Thymus (tissue), 11 donors: ENCODE data around the gene BFSP2. TPM values are rescaled to one million over a fixed set of nuclear protein-coding genes. Genes with fewer than 3 reads are reported as not detected.
A peak's percentile ranks its signal among the peaks of the same experiment; 100 is the strongest.

Experiments used
- DNase-seq, 9 donors: peaks; one replicate each; pipeline ENCODE4 v3.0.0-alpha.2; 2013; ENCODE audit warnings: low spot score in 9 of 9, low read depth in 6 of 9, missing footprints in 1 of 9
- H3K27ac ChIP-seq, 2 donors: one replicate each; pipeline ENCODE4 v1.5.1; 2013; ENCODE audit warnings: control low read depth in 1 of 2, low read depth in 1 of 2, low read length in 1 of 2, mild to moderate bottlenecking in 1 of 2, moderate library complexity in 1 of 2
- H3K27me3 ChIP-seq, 2 donors: one replicate each; pipeline ENCODE4 v1.5.1; 2013; ENCODE audit warnings: low read length in 1 of 2; ENCODE audit not compliant: control insufficient read depth in 2 of 2, insufficient read depth in 1 of 2
- H3K36me3 ChIP-seq, 2 donors: one replicate each; pipeline ENCODE4 v1.5.1; 2013; ENCODE audit warnings: low read length in 1 of 2, mild to moderate bottlenecking in 1 of 2, moderate library complexity in 1 of 2; ENCODE audit not compliant: control insufficient read depth in 2 of 2, insufficient read depth in 2 of 2
- H3K4me1 ChIP-seq, 2 donors: one replicate each; pipeline ENCODE4 v1.5.1; 2013; ENCODE audit warnings: low read length in 2 of 2; ENCODE audit not compliant: control insufficient read depth in 2 of 2, insufficient read depth in 2 of 2
- H3K4me3 ChIP-seq, 2 donors: one replicate each; pipeline ENCODE4 v1.5.1; 2013; ENCODE audit warnings: low read length in 2 of 2, control low read depth in 1 of 2, mild to moderate bottlenecking in 1 of 2
- H3K9me3 ChIP-seq, 2 donors: one replicate each; pipeline ENCODE4 v1.5.1; 2013; ENCODE audit warnings: low read length in 1 of 2, mild to moderate bottlenecking in 1 of 2; ENCODE audit not compliant: control insufficient read depth in 2 of 2, insufficient read depth in 1 of 2
- WGBS: extraction: QIAGEN DNeasy Blood & Tissue Kit; methylation state at CpG from one replicate; pipeline ENCODE4 v1.1.7; 2013; 5-methylcytosine and 5-hydroxymethylcytosine counted together
- polyA plus RNA-seq: library from polyadenylated mRNA; stranded (reverse); fragments of 200-250 nt; gene quantifications from one replicate; pipeline ENCODE4 v1.2.3, GENCODE V29; 2013
- total RNA-seq: library from RNA; stranded (reverse); fragments of 120-200 nt; gene quantifications from one replicate; pipeline ENCODE4 v1.2.4, GENCODE V29; 2013
- donor health status: healthy.

Gene BFSP2
- total and polyA plus RNA-seq, 2 donors = 3.6 to 3.8 TPM

GRCh38 chr3:133367956-133368355 lies 31.9 kb upstream of the BFSP2 start:
- no peak overlapping the region for H3K4me3 ChIP-seq
- DNase-seq = no peak
- H3K4me1 ChIP-seq = no peaks in the 10 kb centered on the region
- no peak overlapping the region for H3K27ac ChIP-seq
- H3K27me3 ChIP-seq = no peaks in the 10 kb centered on the region
- H3K9me3 ChIP-seq = no peaks in the 10 kb centered on the region
- no peaks in the 10 kb centered on the region for H3K36me3 ChIP-seq
- 86% methylated on average over 1 of the region's 1 CpG for WGBS

GRCh38 chr3:133368371-133369067 lies 31.3 kb upstream of the BFSP2 start:
- Histone ChIP-seq H3K9me3 (no peaks in the 10 kb centered on the region), H3K27ac (no peak overlapping the region), H3K27me3 (no peaks in the 10 kb centered on the region), H3K4me1 (no peaks in the 10 kb centered on the region), H3K36me3 (no peaks in the 10 kb centered on the region), H3K4me3 (no peak overlapping the region)
- 63% methylated on average over 4 of the region's 4 CpGs for WGBS
- no peak for DNase-seq

- H3K36me3 ChIP-seq = no peaks in the 10 kb centered on the region
- H3K4me3 ChIP-seq = no peak overlapping the region
- no peaks in the 10 kb centered on the region for H3K27me3 ChIP-seq
- 96% methylated on average over 9 of the region's 9 CpGs for WGBS
- DNase-seq = no peak
- no peaks in the 10 kb centered on the region for H3K4me1 ChIP-seq
- no peak overlapping the region for H3K27ac ChIP-seq
- H3K9me3 ChIP-seq = no peaks in the 10 kb centered on the region
Observed at GRCh38 chr3:133369068-133369440, 30.8 kb upstream of the BFSP2 start.

DNA sequence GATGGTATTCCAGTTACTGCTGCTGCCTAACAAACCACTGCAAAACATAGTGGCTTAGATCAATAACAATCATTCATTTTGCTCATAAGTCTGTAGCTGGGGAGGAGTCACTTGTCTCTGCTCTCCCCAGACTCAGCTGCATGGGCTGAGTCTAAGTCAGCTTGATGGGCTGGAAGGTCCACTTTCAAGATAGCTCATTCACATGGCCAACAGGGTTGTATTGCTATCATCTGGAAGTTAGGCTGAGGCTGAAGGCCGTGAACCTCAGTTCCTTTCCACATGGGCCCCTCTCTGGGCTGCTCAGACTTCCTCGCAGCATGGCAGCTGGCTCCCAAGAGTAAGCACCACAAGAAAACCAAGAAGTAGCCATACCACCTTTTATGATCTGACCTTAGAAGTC lies 28.7 kb upstream of the BFSP2 start:
- DNase-seq = no peak
- Histone ChIP-seq H3K9me3 (no peaks in the 10 kb centered on the region), H3K36me3 (no peaks in the 10 kb centered on the region), H3K27me3 (no peaks in the 10 kb centered on the region), H3K4me1 (no peaks in the 10 kb centered on the region), H3K27ac (no peak overlapping the region), H3K4me3 (no peak overlapping the region)
- 96% methylated on average over 2 of the region's 2 CpGs for WGBS

GRCh38 chr3:133371676-133372075 lies 28.2 kb upstream of the BFSP2 start:
- Histone ChIP-seq H3K36me3 (no peaks in the 10 kb centered on the region), H3K4me3 (no peak overlapping the region), H3K27me3 (no peaks in the 10 kb centered on the region), H3K27ac (no peak overlapping the region), H3K9me3 (no peaks in the 10 kb centered on the region), H3K4me1 (no peaks in the 10 kb centered on the region)
- no peak for DNase-seq
- WGBS = 97% methylated on average over 1 of the region's 1 CpG

DNA sequence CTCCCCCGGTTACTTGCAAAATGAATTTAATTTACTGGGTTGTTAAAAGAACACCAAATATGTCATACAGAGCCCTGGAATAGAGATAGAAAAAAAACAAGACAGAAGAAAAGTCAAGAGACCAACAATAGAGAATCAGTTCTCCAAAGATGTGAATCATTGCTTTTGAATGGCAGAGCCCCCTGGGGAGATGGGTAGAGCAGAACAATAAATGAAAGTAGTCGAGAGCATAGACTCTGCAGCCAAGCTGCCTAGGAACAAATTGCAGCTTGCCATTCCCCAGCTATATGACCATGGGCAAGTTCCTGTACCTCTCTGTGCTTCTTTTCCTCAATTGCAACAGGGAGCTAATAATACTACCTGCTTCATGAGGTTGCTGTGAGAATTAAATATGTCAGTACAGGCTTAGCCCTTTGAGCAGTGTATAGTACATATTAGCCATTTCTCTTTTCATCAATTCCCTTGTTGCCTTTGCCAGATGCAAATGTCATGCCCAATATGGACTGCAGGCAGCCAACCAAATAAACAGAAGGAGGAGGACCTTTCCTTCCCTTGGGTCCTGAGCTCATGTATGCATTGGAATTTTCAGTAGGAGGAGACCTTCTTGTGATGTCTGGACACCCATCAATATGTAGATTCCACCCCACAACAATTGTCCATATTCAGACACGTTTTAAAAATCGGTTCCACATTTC lies 25.0 kb upstream of the BFSP2 start:
- no peak for DNase-seq
- H3K4me3 ChIP-seq = no peak overlapping the region
- 97% methylated on average over 4 of the region's 4 CpGs for WGBS
- no peaks in the 10 kb centered on the region for H3K4me1 ChIP-seq
- no peaks in the 10 kb centered on the region for H3K36me3 ChIP-seq
- H3K27me3 ChIP-seq = no peaks in the 10 kb centered on the region
- H3K9me3 ChIP-seq = no peaks in the 10 kb centered on the region
- H3K27ac ChIP-seq = no peak overlapping the region

- no peaks in the 10 kb centered on the region for H3K27me3 ChIP-seq
- H3K27ac ChIP-seq = no peak overlapping the region
- no peak for DNase-seq
Observed at GRCh38 chr3:133375403-133375745, 24.5 kb upstream of the BFSP2 start.

DNA sequence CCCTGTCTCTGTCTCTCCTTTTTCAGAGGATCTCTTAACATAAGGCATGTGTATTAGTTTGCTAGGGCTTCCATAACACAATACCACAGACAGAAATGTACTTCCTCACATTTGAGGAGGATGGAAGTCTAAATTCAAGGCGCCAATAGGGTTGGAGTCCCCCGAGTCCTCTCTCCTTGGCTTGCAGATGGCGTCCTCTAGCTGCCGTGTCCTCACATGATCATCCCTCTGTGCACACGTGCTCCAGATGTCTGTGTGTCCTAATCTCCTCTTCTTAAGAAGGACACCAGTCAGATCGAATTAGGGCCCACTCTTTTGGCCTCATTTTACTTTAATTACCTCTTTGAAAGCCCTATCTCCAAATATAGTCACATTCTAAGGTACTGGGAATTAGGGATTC lies 23.0 kb upstream of the BFSP2 start:
- Histone ChIP-seq H3K4me3 (no peak overlapping the region), H3K9me3 (no peaks in the 10 kb centered on the region), H3K36me3 (no peaks in the 10 kb centered on the region), H3K27ac (no peak overlapping the region), H3K4me1 (no peaks in the 10 kb centered on the region), H3K27me3 (no peaks in the 10 kb centered on the region)
- DNase-seq = no peak
- 86% methylated on average over 6 of the region's 6 CpGs for WGBS

More at GRCh38 chr3:133375403-133375745, 24.5 kb upstream of the BFSP2 start:
- H3K36me3 ChIP-seq = no peaks in the 10 kb centered on the region
- H3K4me1 ChIP-seq = no peaks in the 10 kb centered on the region
- no peaks in the 10 kb centered on the region for H3K9me3 ChIP-seq
- H3K4me3 ChIP-seq = no peak overlapping the region

DNA sequence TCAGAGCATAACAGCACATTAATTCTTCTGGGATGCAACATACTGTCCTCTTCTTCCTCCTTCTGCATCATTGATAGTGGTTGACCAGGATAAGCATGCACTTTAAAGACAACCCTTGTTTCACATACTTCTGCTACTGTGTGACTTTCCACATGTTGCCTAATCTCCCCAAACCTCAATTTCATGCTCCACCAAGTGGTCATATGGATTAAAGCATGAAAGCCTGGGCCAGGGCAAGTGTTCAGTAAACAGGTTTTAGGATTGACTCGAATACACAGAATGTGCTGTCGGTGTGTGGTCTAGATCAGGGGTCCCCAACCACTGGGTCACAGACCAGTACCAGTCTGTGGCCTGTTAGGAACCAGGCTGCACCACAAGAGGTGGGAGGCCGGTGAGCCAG lies 22.5 kb upstream of the BFSP2 start:
- Histone ChIP-seq H3K4me1 (no peaks in the 10 kb centered on the region), H3K36me3 (no peaks in the 10 kb centered on the region), H3K27ac (no peak overlapping the region), H3K27me3 (no peaks in the 10 kb centered on the region), H3K4me3 (no peak overlapping the region), H3K9me3 (no peaks in the 10 kb centered on the region)
- WGBS = 79% methylated on average over 3 of the region's 3 CpGs
- DNase-seq = peak in 2 of 9 donors; percentile 9 to 16
